HG02623 (cell line): ENCODE measurements around the gene STAT6.
"Not testable (repeated sequence)": the region's sequence is repeated elsewhere in the genome, so short reads cannot be mapped to it uniquely, and the experiment has no call there.

Source experiments
- ATAC-seq: cut with Tn5 transposase; IDR thresholded peaks from one replicate; pipeline ENCODE4 v1.9.1; 2021; ENCODE audit warnings: moderate library complexity; ENCODE audit not compliant: unreplicated experiment

Gene STAT6

DNA sequence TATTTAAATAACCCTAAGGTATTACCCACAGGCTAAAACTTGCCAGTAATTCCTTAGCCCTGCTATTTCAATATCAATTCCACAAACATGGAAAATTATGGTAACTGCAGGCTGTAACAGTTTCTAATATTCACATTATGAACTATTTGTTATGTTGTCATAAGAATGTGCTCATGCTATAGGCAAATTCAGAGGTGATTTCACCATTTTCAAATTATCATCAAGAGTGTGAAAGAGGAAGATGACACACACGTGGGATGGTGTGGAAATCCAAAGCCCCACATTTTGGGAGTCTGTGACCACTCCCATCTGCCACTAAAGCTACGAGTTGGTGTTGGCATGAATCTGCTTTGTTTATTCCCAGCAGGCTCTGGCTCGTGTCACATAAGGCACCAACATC, 55.3 kb downstream of the STAT6 start:
- ATAC-seq: no peak

DNA sequence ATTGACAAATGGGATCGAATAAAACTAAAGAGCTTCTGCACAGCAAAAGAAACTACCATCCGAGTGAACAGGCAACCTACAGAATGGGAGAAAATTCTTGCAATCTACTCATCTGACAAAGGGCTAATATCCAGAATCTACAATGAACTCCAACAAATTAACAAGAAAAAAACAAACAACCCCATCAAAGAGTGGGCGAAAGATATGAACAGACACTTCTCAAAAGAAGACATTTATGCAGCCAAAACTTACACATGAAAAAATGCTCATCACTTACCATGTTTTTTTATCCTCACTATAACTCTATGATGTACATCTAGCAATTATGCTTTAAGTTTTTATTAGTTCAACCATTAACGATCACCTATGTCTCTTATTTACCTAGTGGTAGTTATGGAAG, 57.3 kb downstream of the STAT6 start:
- ATAC-seq: not testable (repeated sequence)

DNA sequence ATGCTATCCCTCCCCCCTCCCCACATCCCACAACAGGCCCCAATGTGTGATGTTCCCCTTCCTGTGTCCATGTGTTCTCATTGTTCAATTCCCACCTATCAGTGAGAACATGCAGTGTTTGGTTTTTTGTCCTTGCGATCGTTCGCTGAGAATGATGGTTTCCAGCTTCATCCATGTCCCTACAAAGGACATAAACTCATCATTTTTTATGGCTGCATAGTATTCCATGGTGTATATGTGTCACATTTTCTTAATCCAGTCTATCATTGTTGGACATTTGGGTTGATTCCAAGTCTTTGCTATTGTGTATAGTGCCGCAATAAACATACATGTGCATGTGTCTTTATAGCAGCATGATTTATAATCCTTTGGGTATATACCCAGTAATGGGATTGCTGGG, 58.0 kb downstream of the STAT6 start:
- ATAC-seq: not testable (repeated sequence)

- ATAC-seq: no peak
Measured at GRCh38 chr12:57051011-57051410, 60.2 kb downstream of the STAT6 start.

- no peak for ATAC-seq
Measured at GRCh38 chr12:57049890-57050289, 61.3 kb downstream of the STAT6 start, which contains the start of gene MYO1A. Gene MYO1A (minus strand): TSS chr12:57050129. CDS start chr12:57048323, 1,806 bp downstream.

DNA sequence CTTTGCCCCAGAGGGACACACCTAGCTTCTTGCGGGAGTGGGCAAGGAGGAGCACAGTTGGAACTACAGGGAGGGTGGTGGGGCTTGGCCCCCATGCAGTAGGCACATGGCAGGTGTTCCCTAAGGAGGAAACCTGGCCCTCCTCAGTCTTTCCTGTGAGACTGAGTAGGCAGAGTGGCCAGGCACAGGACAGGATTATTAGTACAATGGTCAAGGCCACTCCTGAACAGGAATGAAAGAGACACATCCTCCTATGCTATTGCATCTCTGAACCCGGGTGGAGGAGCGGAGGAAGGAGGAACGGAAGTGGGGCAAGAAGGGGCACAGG, 62.1 kb downstream of the STAT6 start:
- no peak for ATAC-seq

DNA sequence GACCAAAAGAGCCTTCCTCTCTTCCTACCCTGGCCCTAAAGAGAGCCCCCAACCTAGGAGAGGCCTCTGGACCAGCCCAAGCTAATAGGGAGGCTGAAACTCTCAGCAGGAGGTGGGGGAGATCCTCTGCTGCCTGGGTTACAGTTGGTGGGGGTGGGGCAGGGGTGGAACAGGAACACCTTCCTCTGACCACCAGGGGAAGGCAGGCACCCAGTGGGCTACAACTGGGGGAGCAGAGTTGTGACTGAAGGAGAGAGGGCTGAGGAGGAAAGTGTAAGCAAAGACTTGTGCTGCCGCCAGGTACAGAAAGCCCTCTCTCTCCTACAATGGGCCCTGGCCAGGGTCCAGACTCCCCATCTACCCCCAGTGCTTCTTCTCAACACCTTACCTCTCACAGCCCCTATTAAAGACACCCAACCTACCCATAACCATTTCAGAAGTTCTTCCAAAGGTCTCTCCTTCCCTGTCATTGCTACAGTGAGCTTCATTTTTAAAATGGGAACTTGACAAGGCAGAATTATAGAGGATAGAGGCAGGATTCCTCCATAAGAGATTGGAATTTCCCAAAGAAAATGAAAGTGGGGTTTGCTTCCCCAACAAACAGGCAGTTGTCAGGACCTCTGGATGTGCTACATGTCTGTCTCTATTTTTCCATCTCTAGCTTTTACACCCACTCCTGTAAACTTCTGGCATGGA, 62.6 kb downstream of the STAT6 start:
- ATAC-seq: no peak

DNA sequence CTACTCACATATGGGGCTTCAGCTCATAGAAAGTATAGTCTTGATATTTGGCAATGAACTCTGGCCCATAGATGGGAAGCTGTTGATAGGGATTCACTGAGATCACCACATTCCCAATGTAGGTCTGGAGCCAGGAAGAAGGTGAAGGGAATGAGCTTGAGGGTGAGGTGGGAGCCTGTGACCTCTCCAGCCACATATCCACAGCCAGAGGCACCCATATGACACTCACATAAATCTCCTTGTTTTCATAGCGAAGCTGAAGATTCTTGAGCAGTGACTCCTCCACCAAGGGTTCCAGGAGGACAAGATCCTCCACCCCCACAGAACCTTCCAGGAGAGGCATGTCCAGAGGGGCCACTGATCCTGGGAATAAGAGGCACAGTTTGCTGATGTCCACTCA, 63.2 kb downstream of the STAT6 start:
- no peak for ATAC-seq

DNA sequence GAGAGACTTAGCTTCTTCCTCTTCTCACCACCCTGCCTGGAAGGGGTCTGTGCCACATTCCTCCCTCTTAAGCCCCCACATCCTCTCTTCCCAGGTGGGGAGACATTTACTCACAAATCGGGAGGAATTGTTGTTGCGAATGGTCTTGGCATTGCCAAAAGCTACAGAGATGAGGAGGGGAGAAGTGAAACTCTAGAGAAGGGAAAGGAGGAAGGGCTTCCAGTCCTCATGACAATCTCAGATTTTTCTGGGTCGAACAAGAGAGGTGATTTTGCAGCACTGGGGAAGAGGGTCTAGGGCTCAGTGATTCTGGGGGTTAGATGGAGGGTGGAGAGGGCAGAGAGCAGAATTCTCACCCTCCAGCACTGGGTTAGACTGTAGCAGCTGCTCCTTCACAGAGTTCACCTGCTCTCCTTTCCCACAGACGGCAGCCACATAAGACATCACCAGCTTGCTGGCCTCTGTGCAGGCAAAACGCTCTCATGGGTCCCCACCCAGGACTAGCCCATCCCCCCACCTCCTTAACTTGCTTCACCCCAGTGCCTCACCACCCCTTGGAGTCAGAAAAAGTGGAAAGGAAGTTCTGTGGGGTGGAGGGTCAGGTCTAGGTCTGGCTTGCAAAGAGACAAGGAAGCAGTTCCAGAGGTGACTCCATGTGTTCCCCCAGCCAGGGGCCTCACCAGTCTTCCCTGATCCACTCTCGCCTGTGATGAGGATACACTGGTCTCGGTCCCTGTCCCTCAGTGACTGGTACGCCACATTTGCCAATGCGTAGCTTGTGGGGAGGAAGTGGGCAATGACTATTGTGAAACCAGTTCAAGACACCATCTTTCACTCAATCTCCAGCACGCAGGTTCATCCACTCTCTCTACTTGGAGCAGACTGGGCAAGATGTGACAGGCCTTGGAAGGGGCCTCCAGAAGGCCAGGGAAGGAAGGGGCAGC, 63.9 kb downstream of the STAT6 start:
- no peak for ATAC-seq

DNA sequence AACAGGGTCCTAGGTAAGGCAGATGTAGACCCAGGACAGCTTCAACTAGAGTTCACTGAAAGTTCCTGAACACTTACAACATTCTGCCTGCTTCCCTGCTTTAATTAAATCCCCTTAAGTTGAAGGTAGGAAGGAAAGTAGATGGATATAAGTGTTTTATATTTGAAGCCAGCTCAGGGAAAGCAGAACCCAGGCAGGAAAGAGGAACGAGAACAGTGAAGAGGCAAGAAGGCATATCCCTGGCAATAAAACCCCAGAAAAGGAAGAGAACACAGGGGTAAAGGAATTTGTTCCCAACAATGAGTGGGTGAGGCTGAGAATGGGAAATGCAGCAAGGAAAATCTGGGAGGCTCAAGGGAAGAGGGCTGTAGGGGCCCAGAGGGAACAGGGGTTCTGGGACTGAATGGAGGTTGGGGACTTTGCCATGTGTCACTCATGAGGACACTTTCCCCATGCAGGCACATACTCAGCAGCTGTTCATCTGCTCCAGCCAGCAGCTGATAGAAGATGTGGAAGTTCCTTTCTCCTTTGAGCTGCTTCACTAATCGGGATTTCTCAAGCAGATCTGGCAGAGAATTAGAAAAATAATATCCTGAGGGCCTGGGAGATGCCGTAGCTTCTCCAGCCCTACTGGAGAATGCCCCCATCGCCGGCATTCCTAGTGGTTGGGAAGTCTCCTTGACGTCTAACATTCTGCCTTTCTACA, 64.9 kb downstream of the STAT6 start:
- no peak for ATAC-seq
